H9 (cell line): ENCODE results near the gene TBC1D22A. TPM values are rescaled to one million over a fixed set of nuclear protein-coding genes. Genes with fewer than 3 reads are reported as not detected.
"Not testable (repeated sequence)": the region's sequence is repeated elsewhere in the genome, so short reads cannot be mapped to it uniquely, and the experiment has no call there.

Experiments
- DNase-seq: peaks from one replicate; pipeline ENCODE4 v3.0.0-alpha.2; 2017
- H2AFZ ChIP-seq: one replicate; pipeline ENCODE4 v1.6.1; 2013; ENCODE audit warnings: mild to moderate bottlenecking, low read length, control low read depth, moderate library complexity
- H2AK5ac ChIP-seq: 2 replicates; pipeline ENCODE4 v1.6.1; 2013; ENCODE audit warnings: low read length, control low read depth, mixed read lengths; ENCODE audit not compliant: insufficient read length
- H2BK120ac ChIP-seq: one replicate; pipeline ENCODE4 v1.6.1; 2013; ENCODE audit warnings: low read depth, mild to moderate bottlenecking, low read length, control low read depth, inconsistent platforms; ENCODE audit not compliant: poor library complexity, severe bottlenecking
- H2BK12ac ChIP-seq: 2 replicates; pipeline ENCODE4 v1.6.1; 2013; ENCODE audit warnings: low read length, control low read depth, mixed read lengths, low read depth; ENCODE audit not compliant: insufficient read length
- H2BK15ac ChIP-seq: 2 replicates; pipeline ENCODE4 v1.6.1; 2013; ENCODE audit warnings: low read depth, low read length, control low read depth
- H2BK20ac ChIP-seq: one replicate; pipeline ENCODE4 v1.6.1; 2013; ENCODE audit warnings: low read depth, mild to moderate bottlenecking, low read length, control low read depth, inconsistent platforms; ENCODE audit not compliant: poor library complexity, severe bottlenecking
- H2BK5ac ChIP-seq: 2 replicates; pipeline ENCODE4 v1.6.1; 2013; ENCODE audit warnings: low read length, control low read depth, mixed read lengths; ENCODE audit not compliant: insufficient read length
- H3K14ac ChIP-seq: 2 replicates; pipeline ENCODE4 v1.6.1; 2013; ENCODE audit warnings: low read length, control low read depth; ENCODE audit not compliant: insufficient read depth
- H3K18ac ChIP-seq: 2 replicates; pipeline ENCODE4 v1.6.1; 2013; ENCODE audit warnings: low read depth, mild to moderate bottlenecking, mixed read lengths, low read length, control low read depth; ENCODE audit not compliant: insufficient read length
- H3K23ac ChIP-seq: 2 replicates; pipeline ENCODE4 v1.6.1; 2013; ENCODE audit warnings: low read length, control low read depth, mixed read lengths, low read depth; ENCODE audit not compliant: insufficient read length
- H3K23me2 ChIP-seq: 2 replicates; pipeline ENCODE4 v1.6.1; 2013; ENCODE audit warnings: low read depth, mild to moderate bottlenecking, mixed read lengths, low read length, control low read depth; ENCODE audit not compliant: insufficient read length, poor library complexity, severe bottlenecking
- H3K27ac ChIP-seq: 2 replicates; pipeline ENCODE4 v1.5.1; 2013; ENCODE audit warnings: low read length, control low read depth, mixed read lengths, low read depth; ENCODE audit not compliant: insufficient read length
- H3K27me3 ChIP-seq: 2 replicates; pipeline ENCODE4 v1.6.1; 2013; ENCODE audit warnings: low read length, control low read depth, inconsistent platforms; ENCODE audit not compliant: insufficient read depth
- H3K4ac ChIP-seq: 2 replicates; pipeline ENCODE4 v1.6.1; 2013; ENCODE audit warnings: low read depth, mild to moderate bottlenecking, control low read depth, inconsistent platforms, low read length, moderate library complexity
- H3K4me1 ChIP-seq: 2 replicates; pipeline ENCODE4 v1.6.1; 2013; ENCODE audit warnings: low read length, control low read depth, inconsistent platforms; ENCODE audit not compliant: insufficient read depth
- H3K4me2 ChIP-seq: 2 replicates; pipeline ENCODE4 v1.6.1; 2013; ENCODE audit warnings: low read length, control low read depth, mixed read lengths; ENCODE audit not compliant: insufficient read length, insufficient read depth
- H3K56ac ChIP-seq: 2 replicates; pipeline ENCODE4 v1.6.1; 2013; ENCODE audit warnings: low read depth, mild to moderate bottlenecking, mixed read lengths, low read length, control low read depth; ENCODE audit not compliant: insufficient read length
- H3K79me1 ChIP-seq: 2 replicates; pipeline ENCODE4 v1.6.1; 2013; ENCODE audit warnings: low read depth, mild to moderate bottlenecking, moderate library complexity, low read length, control low read depth, inconsistent platforms; ENCODE audit not compliant: insufficient read depth, poor library complexity, severe bottlenecking
- H3K79me2 ChIP-seq: 2 replicates; pipeline ENCODE4 v1.6.1; 2013; ENCODE audit warnings: low read length, control low read depth, inconsistent platforms; ENCODE audit not compliant: insufficient read depth
- H3K9ac ChIP-seq: 2 replicates; pipeline ENCODE4 v1.6.1; 2013; ENCODE audit warnings: low read length, control low read depth, mixed read lengths; ENCODE audit not compliant: insufficient read length; ENCODE audit errors: extremely low read depth
- H3K9me3 ChIP-seq: one replicate; pipeline ENCODE4 v1.6.1; 2013; ENCODE audit warnings: low read depth, low read length, inconsistent platforms; ENCODE audit not compliant: control insufficient read depth
- H3T11ph ChIP-seq: one replicate; pipeline ENCODE4 v1.6.1; 2013; ENCODE audit warnings: mild to moderate bottlenecking, low read length, control low read depth, inconsistent platforms
- H4K20me1 ChIP-seq: one replicate; pipeline ENCODE4 v1.6.1; 2013; ENCODE audit not compliant: control insufficient read depth, insufficient read length, insufficient read depth
- H4K5ac ChIP-seq: 2 replicates; pipeline ENCODE4 v1.6.1; 2013; ENCODE audit warnings: low read depth, mild to moderate bottlenecking, mixed read lengths, low read length, control low read depth; ENCODE audit not compliant: insufficient read length
- H4K8ac ChIP-seq: replicated peaks from 2 replicates; pipeline ENCODE4 v1.6.1; 2013; ENCODE audit warnings: low read length, control low read depth, mixed read lengths, low read depth; ENCODE audit not compliant: insufficient read length
- H4K91ac ChIP-seq: 2 replicates; pipeline ENCODE4 v1.6.1; 2013; ENCODE audit warnings: low read depth, mild to moderate bottlenecking, moderate library complexity, mixed read lengths, low read length, control low read depth; ENCODE audit not compliant: insufficient read length
- H3K27ac Mint-ChIP-seq, 3 experiments: 2 replicates in 2 of 3; 3 replicates in 1 of 3; pipeline ENCODE4 v1.8.0; 2020 to 2021; ENCODE audit warnings: mixed read lengths in 3 of 3, mild to moderate bottlenecking in 1 of 3, moderate library complexity in 1 of 3
- H3K27me3 Mint-ChIP-seq: 2 replicates; pipeline ENCODE4 v1.8.0; 2021; ENCODE audit warnings: low read depth, mild to moderate bottlenecking, moderate library complexity, mixed read lengths
- H3K36me3 Mint-ChIP-seq, 3 experiments: 2 replicates in 2 of 3; 3 replicates in 1 of 3; pipeline ENCODE4 v1.8.0; 2020 to 2021; ENCODE audit warnings: low read depth in 3 of 3, mixed read lengths in 3 of 3; ENCODE audit not compliant: insufficient read depth in 1 of 3
- H3K4me1 Mint-ChIP-seq, 2 experiments: 2 replicates each; pipeline ENCODE4 v1.8.0; 2020; ENCODE audit warnings: mixed read lengths in 2 of 2
- H3K4me3 Mint-ChIP-seq, 2 experiments: 2 replicates in 1 of 2; 3 replicates in 1 of 2; pipeline ENCODE4 v1.8.0; 2020 to 2021; ENCODE audit warnings: mild to moderate bottlenecking in 2 of 2, mixed read lengths in 2 of 2, moderate library complexity in 1 of 2
- H3K9me3 Mint-ChIP-seq, 2 experiments: 2 replicates in 1 of 2; 3 replicates in 1 of 2; pipeline ENCODE4 v1.8.0; 2020; ENCODE audit warnings: mild to moderate bottlenecking in 2 of 2, mixed read lengths in 2 of 2, moderate library complexity in 1 of 2
- WGBS: extraction: QIAGEN DNeasy Blood & Tissue Kit; methylation state at CpG from one replicate; pipeline ENCODE4 v1.1.7; 2013; ENCODE audit warnings: missing lambda C conversion rate, low lambda C conversion rate, mixed read lengths; ENCODE audit not compliant: insufficient read length; ENCODE audit errors: extremely low coverage; 5-methylcytosine and 5-hydroxymethylcytosine counted together
- total RNA-seq: library from RNA; stranded (reverse); gene quantifications from 2 replicates; pipeline ENCODE4 v1.2.1, GENCODE V29; 2021
- TF ChIP-seq, protein P1 (sequence below): fragments of 200-600 bp; sonication (generic); conservative IDR thresholded peaks from 3 replicates; pipeline ENCODE4 v1.8.0; 2021; ENCODE audit warnings: antibody characterized with exemption, mild to moderate bottlenecking

The TBC1D22A gene
- total RNA-seq, 1 experiment from 2014 or later: 20.8 TPM

DNA sequence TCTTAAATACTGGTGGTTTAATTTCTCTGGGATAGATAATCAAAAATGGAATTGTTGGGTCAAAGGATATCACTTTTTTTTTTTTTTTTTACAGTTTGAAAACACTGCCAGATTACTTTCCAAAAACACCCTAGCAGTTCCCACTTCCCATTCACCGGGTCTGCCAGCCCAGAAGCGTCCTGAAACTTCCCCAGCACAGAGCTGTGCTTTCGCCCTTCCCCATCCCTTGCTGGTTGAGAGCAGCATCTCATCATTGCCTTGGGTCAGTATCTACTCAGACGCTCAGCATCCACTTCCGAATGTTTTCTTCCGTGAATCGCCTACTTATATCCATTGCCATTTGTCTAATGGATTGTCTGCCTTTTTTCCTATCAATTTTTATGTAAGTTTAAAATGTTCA is 29.9 kb upstream of the TBC1D22A start:
- TF ChIP-seq, protein P1, sequence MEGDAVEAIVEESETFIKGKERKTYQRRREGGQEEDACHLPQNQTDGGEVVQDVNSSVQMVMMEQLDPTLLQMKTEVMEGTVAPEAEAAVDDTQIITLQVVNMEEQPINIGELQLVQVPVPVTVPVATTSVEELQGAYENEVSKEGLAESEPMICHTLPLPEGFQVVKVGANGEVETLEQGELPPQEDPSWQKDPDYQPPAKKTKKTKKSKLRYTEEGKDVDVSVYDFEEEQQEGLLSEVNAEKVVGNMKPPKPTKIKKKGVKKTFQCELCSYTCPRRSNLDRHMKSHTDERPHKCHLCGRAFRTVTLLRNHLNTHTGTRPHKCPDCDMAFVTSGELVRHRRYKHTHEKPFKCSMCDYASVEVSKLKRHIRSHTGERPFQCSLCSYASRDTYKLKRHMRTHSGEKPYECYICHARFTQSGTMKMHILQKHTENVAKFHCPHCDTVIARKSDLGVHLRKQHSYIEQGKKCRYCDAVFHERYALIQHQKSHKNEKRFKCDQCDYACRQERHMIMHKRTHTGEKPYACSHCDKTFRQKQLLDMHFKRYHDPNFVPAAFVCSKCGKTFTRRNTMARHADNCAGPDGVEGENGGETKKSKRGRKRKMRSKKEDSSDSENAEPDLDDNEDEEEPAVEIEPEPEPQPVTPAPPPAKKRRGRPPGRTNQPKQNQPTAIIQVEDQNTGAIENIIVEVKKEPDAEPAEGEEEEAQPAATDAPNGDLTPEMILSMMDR: no peak
- Mint-ChIP-seq H3K4me3 (no peak overlapping the region), H3K9me3 (no peaks in the 10 kb centered on the region), H3K36me3 (peaks cover 2 to 10% (median 6%) of the 10 kb centered on the region in 3 experiments; a peak in 6 of 7 replicates), H3K27ac (no peak overlapping the region), H3K4me1 (peaks cover 36 to 51% of the 10 kb centered on the region in 2 experiments), H3K27me3 (no peaks in the 10 kb centered on the region; the same call in 1 of the 2 replicates)
- Histone ChIP-seq H3K9ac (no peak overlapping the region), H3K27ac (no peak overlapping the region), H4K91ac (no peak overlapping the region), H2AFZ (no peak overlapping the region), H3K4me2 (no peak overlapping the region), H2BK12ac (no peak overlapping the region), H4K20me1 (peaks cover 10% of the 10 kb centered on the region), H2BK15ac (no peak overlapping the region), H3K18ac (no peak overlapping the region), H3K27me3 (no peaks in the 10 kb centered on the region), H3K9me3 (no peaks in the 10 kb centered on the region), H3K4me1 (peaks cover 9% of the 10 kb centered on the region; the same call in 1 of the 2 replicates), H3T11ph (no peak overlapping the region), H3K79me2 (peaks cover 2% of the 10 kb centered on the region; the same call in 1 of the 2 replicates), H2AK5ac (no peak overlapping the region), H3K23ac (no peak overlapping the region), H2BK120ac (no peak overlapping the region), H3K79me1 (peaks cover 4% of the 10 kb centered on the region), H4K8ac (no peak overlapping the region), H3K23me2 (no peaks in the 10 kb centered on the region), H2BK5ac (no peak overlapping the region), H2BK20ac (no peak overlapping the region), H4K5ac (no peak overlapping the region), H3K4ac (no peak overlapping the region), H3K14ac (no peak overlapping the region), H3K56ac (no peak overlapping the region)
- DNase-seq: no peak
- no CpG with 5 or more reads among the region's 7 CpGs for WGBS

- H4K91ac ChIP-seq, H4K8ac ChIP-seq, H4K20me1 ChIP-seq, H3K27me3 Mint-ChIP-seq, H3K23ac ChIP-seq, H3K9me3 ChIP-seq, H3K4me3 Mint-ChIP-seq, H3K27ac Mint-ChIP-seq, DNase-seq, H2BK120ac ChIP-seq, H3K79me1 ChIP-seq, H3K4me1 ChIP-seq, H3K79me2 ChIP-seq, H2BK20ac ChIP-seq, H3K4me2 ChIP-seq, H2BK15ac ChIP-seq, H3K27me3 ChIP-seq, H3K18ac ChIP-seq, H3K23me2 ChIP-seq, H3K9ac ChIP-seq, H3K56ac ChIP-seq, H2AK5ac ChIP-seq, H2BK5ac ChIP-seq, H3K4ac ChIP-seq, H3K36me3 Mint-ChIP-seq, H3T11ph ChIP-seq, H4K5ac ChIP-seq, H2BK12ac ChIP-seq, H3K9me3 Mint-ChIP-seq, H2AFZ ChIP-seq, H3K14ac ChIP-seq, H3K27ac ChIP-seq: not testable (repeated sequence)
- H3K4me1 Mint-ChIP-seq: peaks cover 39 to 55% of the 10 kb centered on the region in 2 experiments
- no CpG with 5 or more reads among the region's 12 CpGs for WGBS
Observed at GRCh38 chr22:46734213-46734722, 28.2 kb upstream of the TBC1D22A start.
